Fibroblast of skin of abdomen (primary cell): ENCODE results near the gene C2orf81. TPM values are rescaled to one million over a fixed set of nuclear protein-coding genes. Genes with fewer than 3 reads are reported as not detected.
"Not testable (repeated sequence)": the region's sequence is repeated elsewhere in the genome, so short reads cannot be mapped to it uniquely, and the experiment has no call there.

ENCODE experiments used
- DNase-seq: peaks from one replicate; pipeline ENCODE4 v3.0.0-alpha.2; 2013
- polyA plus RNA-seq, 2 experiments: library from polyadenylated mRNA; unstranded; fragments of 120-200 nt; gene quantifications; one replicate each; pipeline ENCODE4 v1.2.1, GENCODE V29; 2013; ENCODE audit not compliant: insufficient read length in 2 of 2

Gene C2orf81
- 1.5 TPM for polyA plus RNA-seq (2013, experiment 1 of 2; ENCODE audit: insufficient read length)
- polyA plus RNA-seq (2013, experiment 2 of 2; ENCODE audit: insufficient read length), result 2.0 TPM

DNA sequence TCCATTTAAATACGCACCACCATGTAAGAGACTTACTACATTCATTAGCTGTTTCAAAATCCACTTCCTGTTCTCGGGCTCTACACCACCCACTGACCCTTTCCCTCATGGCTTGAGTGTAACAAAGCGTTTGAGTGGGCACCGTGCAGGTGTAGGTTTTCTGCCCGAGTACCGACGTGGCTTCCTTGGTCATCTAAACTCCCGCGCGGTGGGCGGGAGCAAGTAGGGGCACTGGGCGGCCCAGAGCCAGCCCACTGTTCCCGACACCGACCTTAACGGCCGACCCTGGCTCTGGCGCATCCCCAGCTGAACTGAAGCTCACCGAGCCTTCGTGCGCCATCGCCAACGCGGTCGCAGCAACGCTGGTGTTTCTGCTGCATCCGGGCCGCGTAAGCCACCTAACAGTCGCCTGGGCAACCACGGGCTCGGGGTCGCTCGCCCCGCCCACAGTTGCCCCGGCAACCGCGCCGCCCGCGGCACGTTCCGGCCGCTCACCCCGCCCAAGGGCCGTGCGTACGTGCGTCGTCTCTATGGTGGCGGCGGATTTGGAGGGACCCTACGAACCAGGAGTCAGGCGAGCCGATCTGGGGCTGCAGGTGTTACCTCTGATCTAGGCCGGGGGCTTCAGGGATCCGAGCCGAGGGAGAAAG is at the start of gene C2orf81, which contains the start of gene WDR54:
Gene C2orf81 (minus strand): TSS at position 399 of the 650 bp plus-strand sequence. CDS start 59 bp downstream, at position 340.
Gene WDR54 (plus strand): TSS at position 510 of the 650 bp plus-strand sequence. CDS start 424 bp downstream, outside the sequence.
- DNase-seq, result peak; percentile 87

DNA sequence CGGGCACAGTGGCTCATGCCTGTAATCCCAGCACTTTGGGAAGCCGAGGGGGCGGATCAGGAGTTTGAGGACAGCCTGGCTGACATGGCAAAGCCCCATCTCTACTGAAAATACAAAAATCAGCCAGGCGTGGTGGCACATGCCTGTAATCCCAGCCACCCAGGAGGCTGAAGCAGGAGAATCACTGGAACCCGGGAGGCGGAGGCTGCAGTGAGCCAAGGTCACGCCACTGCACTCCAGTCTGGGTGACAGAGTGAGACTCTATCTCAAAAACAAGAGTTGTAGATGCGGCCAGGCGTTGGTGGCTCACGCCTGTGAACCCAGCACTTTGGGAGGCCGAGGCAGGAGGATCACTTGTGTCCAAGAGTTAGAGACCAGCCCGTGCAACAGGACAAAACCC is 49.3 kb upstream of the C2orf81 start:
- not testable (repeated sequence) for DNase-seq

DNA sequence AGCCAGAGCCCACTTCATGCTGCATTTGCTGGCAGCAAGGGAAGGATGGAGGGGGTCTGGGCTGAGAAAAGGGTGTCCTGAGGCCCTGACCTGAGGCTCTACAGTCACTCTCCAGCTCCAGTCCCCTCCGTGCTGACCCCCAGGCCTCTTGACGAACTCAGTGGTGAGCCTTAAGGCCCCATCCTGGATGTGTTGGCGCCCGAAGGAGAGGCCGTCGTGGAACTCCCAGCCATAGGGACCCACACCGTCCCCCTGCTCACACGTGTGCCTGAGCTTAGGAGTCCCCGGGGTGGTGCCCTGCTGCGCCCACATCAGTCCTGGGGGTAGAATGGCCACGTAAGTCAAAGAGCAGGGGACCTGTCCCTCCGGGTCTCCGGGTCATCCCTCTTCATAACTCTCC is 43.0 kb upstream of the C2orf81 start:
- DNase-seq, result no peak

DNA sequence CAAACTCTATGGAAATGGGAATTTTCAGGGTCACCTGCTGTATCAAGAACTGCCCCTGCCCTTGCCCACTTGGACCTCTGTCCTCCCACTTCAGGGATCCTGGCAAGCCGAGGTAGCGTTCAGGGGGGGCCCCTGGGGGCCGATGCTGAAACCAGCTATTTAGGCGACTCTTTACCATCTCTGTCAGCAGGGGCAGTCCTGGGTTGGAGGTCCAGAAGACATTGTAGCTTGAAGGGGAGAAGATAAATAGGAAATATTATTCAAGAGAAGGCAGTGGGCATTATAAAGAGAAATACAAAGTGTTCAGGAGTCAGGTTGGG is 41.3 kb upstream of the C2orf81 start:
- no peak for DNase-seq

DNA sequence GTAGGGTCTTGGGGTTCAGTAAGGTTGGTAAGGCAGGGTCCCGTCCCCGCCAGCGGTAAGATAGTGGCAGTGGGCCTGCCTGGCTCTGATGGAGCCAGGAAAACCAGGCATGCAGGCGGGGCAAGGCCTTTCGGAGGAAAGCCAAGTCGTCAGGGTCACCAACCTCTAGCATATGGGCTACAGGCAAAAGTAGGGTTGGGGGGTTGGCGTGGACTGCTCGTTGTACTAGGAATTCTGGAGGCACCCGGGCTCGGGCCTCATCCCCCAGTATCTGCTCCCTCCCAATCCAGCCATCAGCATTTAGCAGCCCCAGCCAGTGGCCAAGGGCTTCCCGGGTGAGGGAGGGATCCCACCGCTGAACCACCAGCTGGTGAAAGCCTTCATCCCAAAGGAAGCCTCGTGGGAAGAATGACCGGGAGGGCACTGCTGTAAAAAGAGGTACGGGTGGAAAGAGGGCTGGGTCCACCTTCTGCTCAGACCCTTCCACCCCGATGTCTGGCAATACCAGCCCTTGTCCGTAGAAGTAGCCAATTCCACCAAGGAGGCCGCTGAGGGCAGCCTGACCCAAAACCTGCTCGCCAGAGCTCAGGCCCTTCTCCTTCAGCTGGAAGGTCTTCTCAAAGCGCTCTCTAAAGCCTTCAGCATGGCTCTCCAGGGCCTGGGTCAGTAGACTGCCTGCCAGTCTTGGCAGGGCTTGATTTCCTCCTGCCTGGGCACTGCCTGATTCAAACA is 40.8 kb upstream of the C2orf81 start:
- no peak for DNase-seq

DNA sequence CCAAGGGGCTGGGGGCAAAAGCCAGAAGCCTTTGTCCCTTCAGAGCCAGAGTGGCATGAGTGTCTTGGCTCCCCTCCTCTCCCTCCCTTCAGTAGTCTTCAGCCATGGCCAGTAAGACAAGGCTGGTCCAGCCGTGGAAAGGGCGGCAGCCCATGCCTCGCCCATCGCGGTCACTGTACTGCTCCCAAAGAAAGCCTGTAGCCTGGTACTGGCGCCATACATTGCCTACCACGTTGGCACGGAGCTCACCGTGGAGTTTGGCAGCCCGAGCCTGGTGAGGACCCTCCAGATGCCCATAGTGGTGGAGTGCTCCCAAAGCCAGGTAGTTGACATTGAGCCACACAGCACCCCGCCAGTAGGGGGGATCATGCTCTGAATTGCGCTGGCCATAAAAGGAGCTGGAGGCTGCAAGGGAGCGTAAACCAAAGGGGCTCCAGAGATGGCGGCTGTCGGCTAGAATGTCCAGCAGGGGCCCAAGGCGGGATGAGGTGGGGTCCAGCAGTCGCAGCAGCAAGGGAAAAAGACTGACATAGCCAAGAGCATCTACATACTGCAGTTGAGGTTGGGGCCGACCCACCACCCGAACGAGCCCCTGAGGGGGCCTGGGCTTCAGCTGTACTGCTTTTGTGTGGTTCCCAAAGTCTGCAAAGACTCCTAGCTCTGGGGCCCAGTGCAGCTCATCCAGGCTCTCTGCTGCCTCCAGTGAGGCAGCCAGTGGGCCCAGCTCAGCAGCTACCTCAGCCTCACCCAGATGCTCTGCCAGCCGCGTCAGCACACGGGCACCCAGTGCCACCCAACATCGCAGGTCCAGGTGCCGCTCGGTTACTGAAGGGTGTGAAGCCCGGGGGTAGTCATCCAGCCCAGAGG is 40.0 kb upstream of the C2orf81 start:
- no peak for DNase-seq

DNA sequence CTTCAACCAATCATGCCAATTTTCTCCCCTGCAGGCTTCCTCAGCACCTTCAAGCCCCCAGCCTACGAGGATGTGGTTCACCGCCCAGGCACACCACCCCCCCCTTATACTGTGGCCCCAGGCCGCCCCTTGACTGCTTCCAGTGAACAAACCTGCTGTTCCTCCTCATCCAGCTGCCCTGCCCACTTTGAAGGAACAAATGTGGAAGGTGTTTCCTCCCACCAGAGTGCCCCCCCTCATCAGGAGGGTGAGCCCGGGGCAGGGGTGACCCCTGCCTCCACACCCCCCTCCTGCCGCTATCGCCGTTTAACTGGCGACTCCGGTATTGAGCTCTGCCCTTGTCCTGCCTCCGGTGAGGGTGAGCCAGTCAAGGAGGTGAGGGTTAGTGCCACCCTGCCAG is 38.8 kb upstream of the C2orf81 start:
- not testable (repeated sequence) for DNase-seq

DNA sequence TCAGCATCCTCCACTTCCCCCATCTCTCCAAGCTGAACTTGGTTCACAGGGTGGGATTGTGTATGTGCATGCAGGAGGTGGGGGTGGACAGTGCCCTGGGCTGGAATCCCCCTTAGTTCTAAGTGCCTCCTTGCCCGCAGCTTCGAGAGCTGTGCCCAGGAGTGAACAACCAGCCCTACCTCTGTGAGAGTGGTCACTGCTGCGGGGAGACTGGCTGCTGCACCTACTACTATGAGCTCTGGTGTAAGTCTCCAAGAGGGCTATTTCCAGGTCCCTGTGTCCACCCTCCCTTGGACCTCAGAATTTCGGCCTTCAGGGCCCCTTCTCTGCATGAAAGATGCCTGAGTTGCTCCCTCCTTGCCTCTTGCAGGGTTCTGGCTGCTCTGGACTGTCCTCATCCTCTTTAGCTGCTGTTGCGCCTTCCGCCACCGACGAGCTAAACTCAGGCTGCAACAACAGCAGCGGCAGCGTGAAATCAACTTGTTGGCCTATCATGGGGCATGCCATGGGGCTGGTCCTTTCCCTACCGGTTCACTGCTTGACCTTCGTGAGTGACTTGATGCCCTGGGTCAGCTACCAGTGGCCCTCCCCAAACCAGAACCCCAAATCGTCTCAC is 38.2 kb upstream of the C2orf81 start:
- DNase-seq, result not testable (repeated sequence)

DNA sequence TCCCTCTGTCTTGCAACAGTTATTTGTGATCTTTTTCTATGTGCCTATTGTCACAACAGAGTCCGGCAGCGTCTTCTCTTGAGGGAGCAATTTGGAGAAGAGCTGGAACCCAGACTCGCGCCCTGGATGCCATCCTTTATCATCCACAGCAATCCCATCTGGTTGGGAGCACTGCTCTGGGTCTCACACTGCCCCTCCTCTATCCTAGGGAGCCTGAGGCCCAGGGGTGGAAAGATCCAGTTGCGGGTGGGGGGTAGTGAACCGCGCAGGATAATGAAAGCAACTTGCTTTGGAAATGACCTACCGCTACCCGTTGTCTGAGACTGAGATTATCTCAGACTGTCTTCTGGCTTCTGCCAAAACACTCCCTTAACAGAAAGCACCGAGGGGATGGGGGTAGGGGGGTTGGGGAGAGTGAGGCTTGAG is 37.5 kb upstream of the C2orf81 start:
- DNase-seq, result no peak

DNA sequence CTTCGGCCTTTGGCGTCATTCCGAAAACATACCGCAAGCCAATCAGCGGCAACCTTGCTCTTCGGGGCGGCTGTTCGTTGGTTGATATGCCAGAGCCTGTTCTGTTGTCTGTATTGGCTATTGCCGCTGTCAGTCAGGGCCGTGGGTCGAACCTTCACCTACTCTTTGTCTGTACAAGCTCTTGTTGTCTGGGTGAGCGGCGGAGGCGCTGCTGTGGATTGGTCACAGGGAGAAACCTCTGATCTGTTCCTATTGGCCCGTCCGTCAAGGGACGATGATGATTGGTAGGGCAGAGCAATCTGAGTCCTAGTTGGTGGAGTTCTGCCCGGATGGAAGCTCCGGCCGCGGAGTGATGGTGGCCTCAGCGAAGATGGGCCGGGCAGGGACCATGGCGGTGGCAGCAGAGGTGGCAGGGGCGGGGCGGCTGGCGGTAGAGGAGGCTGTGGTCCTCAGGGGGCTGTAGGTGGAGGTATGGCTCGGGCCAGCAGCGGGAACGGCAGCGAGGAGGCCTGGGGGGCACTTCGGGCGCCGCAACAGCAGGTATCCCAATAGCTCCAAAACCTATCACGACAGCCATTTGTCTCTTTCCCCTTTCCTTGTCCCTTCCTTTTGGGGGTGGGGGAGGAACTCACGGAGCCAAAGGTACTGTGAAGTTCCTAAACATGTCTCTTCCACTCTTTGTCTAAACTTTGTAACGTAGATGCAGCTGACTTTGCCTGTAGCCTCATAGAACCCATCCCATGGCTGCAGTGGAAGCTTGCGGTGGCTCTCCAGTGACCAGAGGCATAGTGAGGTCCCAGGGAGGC is 36.9 kb upstream of the C2orf81 start, which contains the start of gene WBP1:
Gene WBP1 (plus strand): TSS at position 307 of the 806 bp plus-strand sequence. CDS start 165 bp downstream, at position 472.
- DNase-seq, result peak; percentile 100

DNA sequence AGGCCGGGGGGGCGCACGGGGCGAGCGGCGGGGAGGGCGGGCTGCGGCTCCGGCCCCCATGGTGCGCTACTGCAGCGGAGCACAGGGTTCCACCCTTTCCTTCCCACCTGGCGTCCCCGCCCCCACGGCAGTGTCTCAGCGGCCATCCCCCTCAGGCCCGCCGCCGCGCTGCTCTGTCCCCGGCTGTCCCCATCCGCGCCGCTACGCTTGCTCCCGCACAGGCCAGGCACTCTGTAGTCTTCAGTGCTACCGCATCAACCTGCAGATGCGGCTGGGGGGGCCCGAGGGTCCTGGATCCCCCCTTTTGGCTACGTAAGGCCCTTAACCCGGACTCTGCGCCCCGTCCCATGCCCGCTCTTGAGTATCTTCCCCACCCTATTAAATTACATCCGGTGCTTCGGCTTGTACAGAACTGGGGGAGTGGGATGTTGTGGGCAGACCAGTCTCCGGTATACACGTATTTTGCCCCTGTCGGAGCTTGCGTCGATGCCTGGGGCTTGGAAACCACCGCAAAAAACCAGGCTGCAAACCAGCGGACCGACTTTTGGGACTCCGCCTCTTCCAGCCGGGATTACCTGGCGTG is 36.2 kb upstream of the C2orf81 start:
- no peak for DNase-seq

DNA sequence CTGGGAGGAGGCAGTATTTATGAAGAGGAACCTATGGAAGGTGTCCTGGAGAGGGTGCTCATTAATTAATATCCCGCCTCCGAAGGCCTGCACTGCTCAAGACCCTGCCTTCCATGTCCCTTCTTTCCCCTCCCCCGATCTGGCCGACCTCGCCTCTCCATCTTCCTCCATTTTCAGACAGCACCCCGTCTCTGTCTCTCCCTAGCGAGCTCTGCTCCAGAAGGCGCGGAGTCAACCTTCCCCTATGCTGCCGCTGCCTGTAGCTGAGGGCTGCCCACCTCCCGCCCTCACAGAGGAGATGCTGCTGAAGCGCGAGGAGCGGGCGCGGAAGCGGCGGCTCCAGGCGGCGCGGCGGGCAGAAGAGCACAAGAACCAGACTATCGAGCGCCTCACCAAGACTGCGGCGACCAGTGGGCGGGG is 35.7 kb upstream of the C2orf81 start:
- DNase-seq, result no peak

DNA sequence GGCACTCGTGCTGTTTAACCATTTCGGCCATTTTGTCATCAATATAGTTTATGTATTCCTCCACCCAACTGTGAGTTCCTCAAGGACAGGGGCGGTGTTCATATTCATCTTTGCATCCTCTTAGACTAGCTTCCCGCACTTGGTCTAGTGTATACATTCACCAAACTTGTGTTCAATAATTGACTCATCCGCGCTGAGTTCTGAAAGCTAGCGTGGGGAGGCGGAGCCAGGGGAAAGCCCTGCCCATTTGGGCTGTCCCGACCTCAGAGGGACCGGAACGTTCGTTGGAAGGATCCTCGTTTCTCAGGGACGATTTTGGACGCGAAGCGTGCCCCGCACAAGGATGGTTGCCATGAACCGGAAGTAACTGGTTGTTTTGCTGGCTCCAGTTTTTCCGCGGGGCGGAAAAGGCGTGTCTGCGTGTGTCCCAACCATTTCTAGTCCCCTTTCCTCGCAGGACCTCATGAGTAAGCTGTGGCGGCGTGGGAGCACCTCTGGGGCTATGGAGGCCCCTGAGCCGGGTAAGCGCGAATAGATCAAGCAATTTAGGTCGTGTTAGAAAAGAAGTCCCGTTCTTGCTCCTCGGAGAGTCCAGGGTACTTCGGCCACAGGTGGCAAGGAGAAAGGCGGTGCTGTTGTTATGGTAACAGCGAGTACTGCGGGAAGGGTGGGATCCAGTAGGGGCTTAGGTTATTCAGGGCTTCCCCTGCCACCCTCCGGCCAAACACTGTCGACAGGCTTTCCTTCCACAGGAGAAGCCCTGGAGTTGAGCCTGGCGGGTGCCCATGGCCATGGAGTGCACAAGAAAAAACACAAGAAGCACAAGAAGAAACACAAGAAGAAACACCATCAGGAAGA is 33.5 kb upstream of the C2orf81 start, which contains the start of gene INO80B:
Gene INO80B (plus strand): TSS at position 434 of the 858 bp plus-strand sequence. CDS start 30 bp downstream, at position 464.
- DNase-seq, result peak; percentile 98

DNA sequence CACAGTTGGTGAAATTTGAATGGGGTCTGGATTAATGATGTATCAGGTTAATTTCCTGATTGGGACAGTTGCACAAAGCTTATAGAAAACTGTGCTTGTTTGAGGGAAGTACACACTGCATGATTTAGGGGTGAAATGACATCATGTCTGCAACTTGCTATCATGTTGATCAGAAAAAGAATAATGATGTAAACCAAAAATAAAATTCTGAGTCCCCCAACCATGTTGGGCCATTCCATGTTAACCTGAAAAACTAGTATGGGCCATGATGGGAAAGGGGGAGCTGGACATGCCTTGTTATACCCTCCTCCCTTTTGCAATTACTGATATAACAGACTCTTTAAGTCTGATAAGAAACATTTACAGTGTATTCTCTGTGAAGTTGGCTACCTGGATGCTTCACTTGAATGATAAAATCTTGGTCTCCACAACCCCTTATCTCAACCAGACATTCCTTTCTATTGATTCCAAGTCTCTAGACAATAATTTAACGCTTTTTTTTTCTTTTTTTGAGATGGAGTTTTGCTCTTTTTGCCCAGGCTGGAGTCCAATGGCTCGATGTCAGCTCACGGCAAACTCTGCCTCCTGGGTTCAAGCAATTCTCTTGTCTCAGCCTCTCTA is 29.3 kb upstream of the C2orf81 start:
- DNase-seq, result no peak

DNA sequence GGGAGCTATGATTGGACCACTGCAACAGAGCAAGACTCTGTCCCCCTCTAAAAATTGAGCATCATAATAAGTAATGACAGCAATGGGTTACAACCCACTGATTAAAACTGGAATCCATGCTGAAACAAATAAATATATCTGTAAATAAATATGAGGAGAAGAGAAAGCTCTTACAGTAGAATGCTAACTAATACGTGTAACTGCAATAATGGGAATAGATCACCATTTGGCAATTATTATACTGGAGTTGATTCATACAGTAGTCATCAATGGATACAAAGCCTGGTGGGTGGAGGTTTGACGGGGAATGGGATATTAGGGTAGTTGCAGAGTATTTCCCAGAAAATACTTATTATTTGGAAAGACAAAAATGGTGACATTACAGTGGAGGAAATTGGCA is 27.4 kb upstream of the C2orf81 start:
- no peak for DNase-seq

DNA sequence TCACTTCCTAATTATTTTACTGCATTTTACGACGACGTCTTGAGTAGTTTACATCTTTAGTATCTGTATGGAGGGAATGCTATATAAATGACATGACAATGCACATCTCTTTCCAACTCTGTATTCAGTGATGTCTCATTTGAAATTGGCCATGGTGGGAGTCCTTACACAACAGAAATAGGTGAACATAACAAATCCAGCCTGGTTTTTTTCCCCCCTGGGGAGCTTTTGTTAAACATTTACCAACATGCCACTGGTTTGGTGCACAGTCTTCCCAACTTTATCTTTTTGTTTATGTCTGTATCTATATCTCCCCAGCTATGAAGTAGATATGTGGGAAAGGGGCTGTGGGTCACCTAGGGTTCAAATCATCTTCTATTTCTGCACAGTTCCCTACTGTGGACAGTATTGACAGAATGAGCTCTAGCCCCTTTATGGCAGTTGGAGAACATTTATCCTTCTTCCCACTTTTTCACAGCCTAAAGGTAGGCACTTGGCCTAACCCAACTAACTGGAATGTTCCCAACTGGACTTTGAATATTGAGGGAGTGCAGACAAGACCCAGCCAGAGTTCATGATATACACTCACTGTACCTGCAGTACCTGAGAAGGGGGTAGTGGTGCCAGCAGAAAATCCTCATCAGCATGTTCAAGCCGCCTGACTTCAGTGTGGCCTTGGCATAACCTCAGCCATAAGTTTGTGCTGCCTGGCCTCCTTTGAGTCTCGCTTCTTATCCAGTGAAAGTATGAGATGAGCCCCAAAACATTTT is 26.0 kb upstream of the C2orf81 start:
- no peak for DNase-seq

DNA sequence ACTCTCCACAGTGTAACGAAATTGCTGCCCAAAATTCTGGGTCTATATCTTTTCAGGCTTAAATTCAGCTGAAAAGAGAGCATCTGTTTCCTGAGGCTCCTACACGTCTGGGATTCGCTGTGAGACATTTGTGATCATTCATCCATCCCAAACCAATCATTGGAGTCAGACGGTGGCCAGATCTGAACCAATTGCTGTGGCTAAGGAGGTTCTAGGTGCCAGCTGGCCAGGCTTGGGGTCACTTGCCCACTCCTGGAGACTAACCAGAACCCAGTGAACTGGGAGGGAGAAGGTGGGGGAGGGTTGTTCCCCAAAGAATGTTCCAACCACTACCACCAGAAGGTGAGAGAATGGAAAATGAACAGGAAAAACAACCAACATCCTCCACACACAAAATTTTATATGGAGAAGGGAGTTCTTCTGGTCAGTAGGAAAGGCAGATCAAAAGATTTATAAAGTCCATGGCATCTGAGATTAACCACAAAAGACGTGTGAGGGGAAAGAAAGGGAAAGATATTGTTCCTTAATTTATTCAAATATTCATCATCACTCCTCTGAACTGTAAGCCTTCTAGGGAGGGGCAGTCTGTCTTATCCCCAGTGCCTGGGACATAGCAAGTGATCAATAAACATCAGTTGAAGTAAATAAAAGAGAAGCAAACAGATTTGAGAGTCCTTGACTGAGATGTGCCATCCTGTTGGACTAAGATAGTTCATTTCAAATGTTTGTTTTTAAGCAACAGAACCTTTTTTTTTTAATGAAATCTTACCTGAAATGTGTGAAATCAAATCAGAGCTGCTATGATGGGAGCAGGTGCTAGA is 23.3 kb upstream of the C2orf81 start:
- no peak for DNase-seq
